Renal cortex interstitium (tissue), 15 donors: ENCODE measurements around the gene NAA11. TPM values are rescaled to one million over a fixed set of nuclear protein-coding genes. Genes with fewer than 3 reads are reported as not detected.

Source experiments
- DNase-seq, 11 donors: peaks; one replicate each; pipeline ENCODE4 v3.0.0-alpha.2; 2013; ENCODE audit warnings: low read depth in 9 of 11, low spot score in 4 of 11; ENCODE audit errors: extremely low read depth in 1 of 11
- long read RNA-seq, 16 experiments: transcript quantifications; one replicate each; lab custom pipeline, GENCODE V29; 2026
- polyA plus RNA-seq, 3 donors: library from polyadenylated mRNA; unstranded; fragments of 120-200 nt; gene quantifications; one replicate each; pipeline ENCODE4 v1.2.1, GENCODE V29; 2013; ENCODE audit not compliant: insufficient read length in 3 of 3

The NAA11 gene
- polyA plus RNA-seq: not detected
- long read RNA-seq, donor 1: 0 reads
- long read RNA-seq, donor 2: 0 reads
- long read RNA-seq, donor 3: 0 reads
- long read RNA-seq, donor 4: 0 reads
- long read RNA-seq, donor 5: 0 reads
- long read RNA-seq, donor 6: 0 reads
- long read RNA-seq, donor 7: 0 reads
- long read RNA-seq, donor 8: 0 reads
- long read RNA-seq, donor 9: 0 reads
- long read RNA-seq, donor 10: 0 reads
- long read RNA-seq, donor 11: 0 reads
- long read RNA-seq, donor 12: 0 reads
- long read RNA-seq, donor 13: 0 reads
- long read RNA-seq, donor 14: 0 reads
- long read RNA-seq, donor 15: 0 reads
- long read RNA-seq, donor 16: 0 reads

GRCh38 chr4:79325864-79326328 lies at the start of gene NAA11:
Gene NAA11 (minus strand): TSS chr4:79326061. CDS start chr4:79325877, 184 bp downstream.
- no peak for DNase-seq

GRCh38 chr4:79370026-79370425 lies 44.2 kb upstream of the NAA11 start:
- DNase-seq: no peak

DNA sequence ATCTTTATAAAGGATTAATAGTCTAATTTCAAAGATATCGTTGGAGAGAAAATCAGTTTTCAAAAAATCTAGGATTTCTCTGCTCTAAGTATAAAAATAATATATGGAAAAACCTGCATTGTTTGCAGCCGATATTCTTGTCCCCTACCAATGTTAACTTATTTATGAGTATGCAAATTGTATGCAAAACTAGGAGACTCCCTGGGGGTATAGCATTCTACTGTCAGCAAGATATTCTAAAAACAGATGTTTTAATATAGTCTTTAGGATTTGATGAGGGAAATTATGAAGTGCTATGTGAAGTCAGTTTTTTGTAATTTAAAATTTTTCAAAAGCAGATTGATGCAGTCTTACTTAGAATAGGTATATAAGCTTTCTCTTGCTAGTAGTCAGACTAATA lies 41.2 kb upstream of the NAA11 start:
- DNase-seq: no peak

- no peak for DNase-seq
These were observed 40.6 kb upstream of the NAA11 start for GRCh38 chr4:79366422-79366821.

- no peak for DNase-seq
These were observed 38.2 kb upstream of the NAA11 start for GRCh38 chr4:79364061-79364460.

- DNase-seq: no peak
These were observed 36.8 kb upstream of the NAA11 start for GRCh38 chr4:79362626-79363025.

- DNase-seq: no peak
These were observed 34.1 kb upstream of the NAA11 start for GRCh38 chr4:79360006-79360405.

- no peak for DNase-seq
These were observed 32.6 kb upstream of the NAA11 start for GRCh38 chr4:79358438-79358837.

DNA sequence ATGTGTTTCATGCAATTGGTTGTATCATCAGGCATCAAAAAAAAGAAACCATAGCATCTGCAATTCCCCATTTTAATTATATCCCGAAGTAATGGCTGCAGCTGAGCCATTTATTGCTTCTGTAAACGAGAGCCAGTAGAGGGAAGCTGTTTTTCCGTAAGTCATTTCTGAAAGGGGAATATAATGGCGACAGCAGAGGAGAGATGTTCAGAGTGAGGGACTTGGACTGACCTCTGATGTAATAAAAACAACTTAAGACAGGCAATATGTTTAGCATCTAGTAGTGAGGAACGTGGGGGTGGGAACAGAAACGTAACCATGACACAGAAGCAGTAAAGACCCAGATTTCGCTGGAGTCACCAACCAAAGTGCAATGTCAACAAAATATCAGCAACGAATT lies 31.5 kb upstream of the NAA11 start:
- DNase-seq: peak in 5 of 11 donors; percentile 4 to 13 (median 8)

- DNase-seq: no peak
These were observed 27.2 kb upstream of the NAA11 start for GRCh38 chr4:79353075-79353474.

GRCh38 chr4:79348405-79348804 lies 22.5 kb upstream of the NAA11 start:
- DNase-seq: no peak

- DNase-seq: no peak
These were observed 16.2 kb upstream of the NAA11 start for GRCh38 chr4:79341893-79342653.

GRCh38 chr4:79340568-79340967 lies 14.7 kb upstream of the NAA11 start:
- DNase-seq: no peak

DNA sequence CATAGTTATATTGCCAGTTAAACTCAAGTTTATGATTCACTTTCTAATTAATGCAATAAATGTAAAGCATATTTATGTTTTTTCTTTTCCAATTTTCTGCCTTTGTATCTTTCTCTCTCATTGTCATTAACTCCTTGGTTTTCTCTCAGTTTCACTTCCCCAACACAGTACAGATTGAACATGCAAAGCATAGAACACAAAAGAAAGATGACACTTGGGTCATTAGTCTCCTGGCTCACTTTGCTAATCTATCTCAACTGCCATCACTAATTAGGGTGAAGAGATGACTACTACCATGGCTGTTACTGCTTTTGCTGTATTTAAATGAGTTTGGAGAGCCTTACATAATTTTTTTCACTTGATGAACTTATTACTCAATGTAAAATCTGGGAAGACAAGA lies 12.3 kb upstream of the NAA11 start:
- DNase-seq: no peak

DNA sequence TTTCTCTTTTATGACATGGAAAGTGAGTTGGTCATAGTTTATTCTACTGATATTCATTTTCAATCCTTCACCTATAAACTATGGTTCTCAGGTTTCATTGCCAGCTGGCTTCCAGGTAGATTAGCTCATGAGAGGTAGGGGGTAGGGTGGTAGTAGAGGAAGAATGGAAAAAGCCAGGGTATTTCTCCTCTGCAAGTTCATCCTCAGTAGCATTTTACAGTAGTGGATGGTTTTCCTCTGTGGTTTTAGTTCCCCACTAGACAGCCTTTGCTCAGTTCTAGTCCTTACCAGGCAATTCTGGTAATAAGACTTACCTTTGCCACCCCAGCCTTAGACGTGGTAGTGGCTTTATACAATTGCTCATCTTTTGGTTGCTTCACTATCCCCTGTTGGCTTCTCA lies 8.9 kb upstream of the NAA11 start:
- DNase-seq: no peak

- no peak for DNase-seq
These were observed 8.5 kb upstream of the NAA11 start for GRCh38 chr4:79334341-79334740.

- no peak for DNase-seq
These were observed 5.4 kb upstream of the NAA11 start for GRCh38 chr4:79331126-79331876.

- no peak for DNase-seq
These were observed 4.9 kb upstream of the NAA11 start for GRCh38 chr4:79330720-79331119.

DNA sequence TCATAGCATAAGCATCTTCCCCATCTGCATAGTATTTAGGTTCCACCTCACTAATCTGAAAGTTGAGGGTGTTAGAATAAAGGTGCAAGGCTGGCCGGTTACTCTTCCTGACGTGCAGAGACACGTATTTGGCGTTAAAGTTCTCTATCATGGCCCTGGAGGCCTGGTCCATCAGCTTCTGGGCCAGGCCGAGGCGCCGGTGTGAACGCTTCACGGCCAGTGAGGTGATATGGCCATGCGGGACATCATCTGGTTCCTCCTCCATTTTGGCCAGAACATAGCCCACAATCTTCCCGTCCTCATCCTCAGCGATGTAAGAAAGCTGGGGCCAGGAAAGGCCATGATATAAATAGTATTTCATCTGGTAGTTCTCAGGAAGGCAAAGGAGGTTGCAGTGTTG lies 425 bp downstream of the NAA11 start:
- DNase-seq: no peak

DNA sequence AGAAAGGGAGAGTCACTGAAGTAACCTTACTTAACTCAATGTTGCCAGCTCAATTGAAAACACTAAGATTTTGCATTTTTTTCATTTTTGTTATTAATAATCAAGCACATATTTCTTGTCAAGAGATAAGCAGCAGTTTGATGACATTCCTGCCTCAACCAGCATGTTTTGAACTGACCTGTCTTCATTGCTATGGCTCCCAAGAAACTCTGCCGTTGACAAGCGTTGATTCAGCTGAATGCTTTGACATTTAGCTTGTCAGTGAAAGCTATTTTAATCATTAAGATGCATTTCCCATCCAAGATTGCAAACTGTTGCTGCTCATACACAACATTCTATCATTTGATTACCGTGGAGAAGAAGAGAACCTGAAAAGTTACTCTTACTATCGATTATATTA lies 5.9 kb downstream of the NAA11 start:
- DNase-seq: no peak
